ENCODE data around the gene SOCS3.
A peak's percentile ranks its signal among the peaks of the same experiment; 100 is the strongest.
"Not testable (repeated sequence)": the region's sequence is repeated elsewhere in the genome, so short reads cannot be mapped to it uniquely, and the experiment has no call there.

SOCS3 gene

GRCh38 chr17:78341559-78342448 lies 18.1 kb downstream of the SOCS3 start:
- peak; percentile 25 to 90 (median 78) for DNase-seq
- intact Hi-C loops (cut with DNase I), result no loop called here

DNA sequence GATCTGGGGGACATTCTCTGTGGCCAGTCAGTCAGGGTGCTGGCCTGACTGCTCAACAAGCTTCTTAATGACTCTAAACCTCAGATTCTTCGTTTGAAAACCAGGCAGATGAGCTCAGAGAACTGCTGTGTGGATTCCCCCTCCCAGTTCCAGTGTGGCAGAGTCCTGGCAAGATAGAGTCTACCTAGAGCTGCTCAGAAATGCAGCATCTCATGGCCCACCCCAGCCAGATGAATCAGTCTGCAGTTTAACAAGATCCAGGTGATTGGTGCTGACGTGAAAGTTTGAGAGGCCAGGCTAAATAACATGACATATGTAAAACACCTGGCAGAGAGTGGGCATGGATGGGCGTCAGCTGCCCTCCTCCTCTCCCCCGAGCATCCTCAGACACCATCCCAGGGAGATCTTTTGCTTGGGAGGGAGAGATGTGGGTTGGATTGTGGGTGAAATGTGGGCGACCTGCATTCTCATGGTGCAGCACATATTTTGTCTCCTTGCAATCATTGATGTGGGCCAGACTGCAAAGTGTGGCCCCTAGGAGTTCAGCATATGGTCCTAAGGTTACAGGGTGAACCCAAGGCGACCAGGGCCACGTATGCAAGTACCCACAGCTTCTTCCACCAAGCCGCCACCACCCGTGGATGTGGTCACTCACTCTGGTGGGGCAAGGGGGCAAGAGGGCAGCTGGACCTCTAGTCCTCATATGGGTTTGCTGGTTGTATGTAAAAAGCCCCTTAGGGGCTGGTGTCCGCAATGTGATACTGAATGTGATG lies 19.5 kb downstream of the SOCS3 start:
- intact Hi-C loops (cut with DNase I), result no loop called here
- peak in 4 of 42 donors; percentile 42 to 66 (median 62) for DNase-seq

GRCh38 chr17:78338486-78339259 lies 21.2 kb downstream of the SOCS3 start:
- no peak for DNase-seq

GRCh38 chr17:78337244-78338109 lies 22.4 kb downstream of the SOCS3 start:
- intact Hi-C loops (cut with DNase I), result no loop called here
- DNase-seq, result peak in 8 of 42 donors; percentile 23 to 59 (median 41)

More at GRCh38 chr17:78338486-78339259, 21.2 kb downstream of the SOCS3 start:
- intact Hi-C loops (cut with DNase I), result no loop called here

DNA sequence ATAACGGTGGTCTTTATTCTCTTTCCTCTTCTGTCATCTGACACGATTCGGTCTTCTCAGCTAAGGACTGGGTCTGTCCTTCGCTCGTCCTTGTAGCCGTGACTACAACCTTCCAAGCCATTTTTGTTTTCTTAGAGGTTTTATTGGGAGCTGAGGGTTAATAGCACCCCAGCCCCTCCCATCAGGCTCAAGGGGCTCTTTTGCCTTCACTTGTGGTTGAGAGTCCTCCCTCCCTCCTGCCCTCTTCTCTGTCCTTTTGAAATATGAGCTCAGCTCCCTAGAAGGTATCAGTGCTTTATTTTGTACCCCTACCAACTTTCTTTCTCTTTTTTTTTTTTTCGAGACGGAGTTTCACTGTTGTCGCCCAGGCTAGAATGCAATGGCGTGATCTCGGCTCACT lies 24.7 kb downstream of the SOCS3 start:
- no peak for DNase-seq
- intact Hi-C loops (cut with DNase I), result no loop called here

- no peak for DNase-seq
- intact Hi-C loops (cut with DNase I), result no loop called here
Measured at GRCh38 chr17:78332991-78333390, 26.9 kb downstream of the SOCS3 start.

DNA sequence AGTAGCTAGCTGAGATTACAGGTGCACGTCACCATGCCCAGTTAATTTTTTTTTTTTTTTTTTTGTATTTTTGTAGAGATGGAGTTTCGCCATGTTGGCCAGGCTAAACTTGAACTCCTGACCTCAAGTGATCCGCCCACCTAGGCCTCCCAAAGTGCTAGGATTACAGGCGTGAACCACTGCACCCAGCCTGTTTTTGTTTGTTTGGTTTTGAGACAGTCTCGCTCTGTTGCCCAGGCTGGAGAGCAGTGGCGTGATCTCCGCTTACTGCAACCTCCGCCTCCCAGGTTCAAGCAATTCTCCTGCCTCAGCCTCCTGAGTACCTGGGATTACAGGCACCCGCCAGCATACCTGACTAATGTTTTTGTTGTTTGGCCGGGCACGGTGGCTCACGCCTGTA lies 28.5 kb downstream of the SOCS3 start:
- intact Hi-C loops (cut with DNase I); DNase-seq: not testable (repeated sequence)

GRCh38 chr17:78330570-78331224 lies 29.2 kb downstream of the SOCS3 start:
- intact Hi-C loops (cut with DNase I), result no loop called here
- DNase-seq, result no peak

GRCh38 chr17:78329263-78330059 lies 30.4 kb downstream of the SOCS3 start:
- DNase-seq, result peak in 2 of 42 donors; percentile 5 to 51
- intact Hi-C loops (cut with DNase I), result no loop called here

DNA sequence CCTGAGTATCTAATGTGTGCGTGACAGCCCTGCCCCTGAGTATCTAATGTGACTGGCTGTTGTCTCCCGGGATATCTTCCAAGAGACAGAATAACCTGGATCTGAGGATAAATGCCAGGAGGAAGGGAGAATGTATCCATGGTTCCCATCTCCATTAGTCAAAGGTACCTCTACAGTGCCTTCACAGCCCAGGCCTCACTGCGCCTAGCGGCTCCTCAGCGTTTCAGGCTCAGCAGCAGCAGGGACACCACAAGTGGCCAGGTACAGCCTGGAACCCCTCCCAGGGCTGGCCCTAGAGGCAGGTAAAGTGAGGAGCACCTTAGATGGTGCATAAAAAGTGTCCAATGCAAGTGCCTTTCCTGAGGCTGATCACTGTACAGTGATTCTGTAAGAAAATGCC lies 32.0 kb downstream of the SOCS3 start:
- DNase-seq, result no peak
- intact Hi-C loops (cut with DNase I), result no loop called here

- DNase-seq, result peak in 3 of 42 donors; percentile 18 to 39 (median 24)
- intact Hi-C loops (cut with DNase I), result no loop called here
Measured at GRCh38 chr17:78325076-78325687, 34.7 kb downstream of the SOCS3 start.

- intact Hi-C loops (cut with DNase I), result no loop called here
Measured at GRCh38 chr17:78324391-78325075, 35.3 kb downstream of the SOCS3 start.

GRCh38 chr17:78323826-78324390 lies 36.0 kb downstream of the SOCS3 start:
- DNase-seq, result no peak
- intact Hi-C loops (cut with DNase I), result no loop called here

More at GRCh38 chr17:78324391-78325075, 35.3 kb downstream of the SOCS3 start:
- DNase-seq, result peak; percentile 47 to 87 (median 70)

- DNase-seq, result no peak
- intact Hi-C loops (cut with DNase I), result no loop called here
Measured at GRCh38 chr17:78322858-78323455, 36.9 kb downstream of the SOCS3 start.

DNA sequence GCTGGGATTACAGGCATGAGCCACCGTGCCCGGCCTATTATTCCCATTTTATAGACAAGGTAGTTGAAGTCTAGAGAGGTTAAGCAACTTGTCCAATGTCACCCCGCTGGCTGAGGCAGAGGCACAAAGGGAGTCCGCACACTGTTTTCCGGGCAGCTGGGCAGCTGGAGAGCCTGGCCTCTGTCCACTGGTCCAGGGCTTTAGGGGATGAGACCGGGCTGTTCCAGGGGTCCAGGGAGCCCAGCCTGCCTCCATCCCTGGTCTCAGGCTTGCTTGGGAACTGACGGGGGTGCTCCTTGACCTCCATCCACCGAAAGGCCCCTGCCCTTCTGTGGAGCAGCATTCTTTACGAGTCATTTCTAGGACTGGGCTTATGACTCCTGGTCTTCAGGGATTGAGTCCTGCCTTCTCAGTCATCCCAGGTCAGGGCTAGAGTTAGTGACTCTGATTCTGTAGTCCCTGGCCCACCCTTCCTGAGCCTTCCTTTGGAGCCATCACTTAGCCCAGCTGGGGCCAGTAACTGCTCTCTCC lies 37.5 kb downstream of the SOCS3 start:
- intact Hi-C loops (cut with DNase I), result no loop called here
- no peak for DNase-seq
